Measurements from ENCODE around the gene TMEM74B. TPM values are rescaled to one million over a fixed set of nuclear protein-coding genes. Genes with fewer than 3 reads are reported as not detected.

TMEM74B gene
- total and polyA plus RNA-seq, 10 donors, result 0.46 to 2.7 (median 0.77) TPM; not detected in 1

- H3K9me3 ChIP-seq, result peaks cover 0 to 4% (median 0%) of the 10 kb centered on the region in 8 donors
- TF ChIP-seq, protein P1, sequence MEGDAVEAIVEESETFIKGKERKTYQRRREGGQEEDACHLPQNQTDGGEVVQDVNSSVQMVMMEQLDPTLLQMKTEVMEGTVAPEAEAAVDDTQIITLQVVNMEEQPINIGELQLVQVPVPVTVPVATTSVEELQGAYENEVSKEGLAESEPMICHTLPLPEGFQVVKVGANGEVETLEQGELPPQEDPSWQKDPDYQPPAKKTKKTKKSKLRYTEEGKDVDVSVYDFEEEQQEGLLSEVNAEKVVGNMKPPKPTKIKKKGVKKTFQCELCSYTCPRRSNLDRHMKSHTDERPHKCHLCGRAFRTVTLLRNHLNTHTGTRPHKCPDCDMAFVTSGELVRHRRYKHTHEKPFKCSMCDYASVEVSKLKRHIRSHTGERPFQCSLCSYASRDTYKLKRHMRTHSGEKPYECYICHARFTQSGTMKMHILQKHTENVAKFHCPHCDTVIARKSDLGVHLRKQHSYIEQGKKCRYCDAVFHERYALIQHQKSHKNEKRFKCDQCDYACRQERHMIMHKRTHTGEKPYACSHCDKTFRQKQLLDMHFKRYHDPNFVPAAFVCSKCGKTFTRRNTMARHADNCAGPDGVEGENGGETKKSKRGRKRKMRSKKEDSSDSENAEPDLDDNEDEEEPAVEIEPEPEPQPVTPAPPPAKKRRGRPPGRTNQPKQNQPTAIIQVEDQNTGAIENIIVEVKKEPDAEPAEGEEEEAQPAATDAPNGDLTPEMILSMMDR (IDR thresholded peaks at IDR 0.05 in 8 of 11, conservative IDR thresholded peaks at IDR 0.05 in 3 of 11), result no peak
- TF ChIP-seq POLR2AphosphoS5 (IDR thresholded peaks at IDR 0.05) (no peak), POLR2A (IDR thresholded peaks at IDR 0.05) (no peak)
- no peak overlapping the region for H3K4me3 ChIP-seq
- no peaks in the 10 kb centered on the region for H3K4me1 ChIP-seq
- no peak overlapping the region for H3K27ac ChIP-seq
- H3K27me3 ChIP-seq (replicated peaks in 1 of 7), result peaks cover 0 to 4% (median 0%) of the 10 kb centered on the region in 7 donors
- H3K36me3 ChIP-seq, result no peaks in the 10 kb centered on the region
- WGBS, 5 donors, result 72 to 89% (median 77%) methylated on average over 7 of the region's 7 CpGs
- no peak for DNase-seq
- intact Hi-C loops (cut with DNase I; ENCODE audit: low total_unique reads), result no loop called here
Observed at GRCh38 chr20:1199212-1199873, 14.6 kb upstream of the TMEM74B start.

DNA sequence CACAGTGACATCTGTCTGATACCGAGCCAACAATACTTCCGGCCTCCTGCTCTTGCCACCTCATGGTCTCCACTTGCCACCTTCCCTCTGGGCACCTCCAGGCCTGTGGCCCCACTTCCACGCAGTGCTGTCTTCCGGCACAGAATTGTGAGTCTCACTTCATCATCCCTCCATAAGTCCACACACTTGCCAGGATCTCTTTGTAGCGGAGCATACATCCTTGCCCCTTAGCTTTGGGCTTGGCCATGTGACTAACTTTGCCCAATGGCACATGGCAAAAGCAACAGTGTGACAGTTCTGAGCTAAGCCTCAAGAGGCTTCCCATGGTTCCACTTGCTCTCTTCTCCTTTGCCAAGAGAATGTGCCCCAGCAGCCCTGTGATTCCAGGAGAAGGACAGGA is 14.0 kb upstream of the TMEM74B start:
- intact Hi-C loops (cut with DNase I; ENCODE audit: low total_unique reads), result no loop called here
- WGBS, 5 donors, result 79 to 95% (median 93%) methylated on average over 5 of the region's 5 CpGs
- no peaks in the 10 kb centered on the region for H3K36me3 ChIP-seq
- peaks cover 0 to 4% (median 0%) of the 10 kb centered on the region in 8 donors for H3K9me3 ChIP-seq
- no peak for DNase-seq
- TF ChIP-seq POLR2A (IDR thresholded peaks at IDR 0.05) (no peak), POLR2AphosphoS5 (IDR thresholded peaks at IDR 0.05) (no peak)
- TF ChIP-seq, protein P1 (IDR thresholded peaks at IDR 0.05 in 8 of 11, conservative IDR thresholded peaks at IDR 0.05 in 3 of 11), result no peak
- H3K27ac ChIP-seq, result no peak overlapping the region
- H3K4me1 ChIP-seq, result no peaks in the 10 kb centered on the region
- no peak overlapping the region for H3K4me3 ChIP-seq
- H3K27me3 ChIP-seq (replicated peaks in 1 of 7), result peaks cover 0 to 4% (median 0%) of the 10 kb centered on the region in 7 donors

GRCh38 chr20:1197801-1198200 is 13.0 kb upstream of the TMEM74B start:
- WGBS, 5 donors, result 82 to 88% (median 85%) methylated on average over 7 of the region's 7 CpGs
- TF ChIP-seq POLR2A (IDR thresholded peaks at IDR 0.05), result no peak
- Histone ChIP-seq H3K36me3 (no peaks in the 10 kb centered on the region), H3K4me3 (no peak overlapping the region), H3K9me3 (peaks cover 0 to 4% (median 0%) of the 10 kb centered on the region in 8 donors), H3K4me1 (no peaks in the 10 kb centered on the region), H3K27ac (no peak overlapping the region), H3K27me3 (replicated peaks in 1 of 7) (peaks cover 0 to 4% (median 0%) of the 10 kb centered on the region in 7 donors)
- intact Hi-C loops (cut with DNase I; ENCODE audit: low total_unique reads), result no loop called here
- DNase-seq, result no peak

GRCh38 chr20:1196634-1197033 is 11.9 kb upstream of the TMEM74B start:
- Histone ChIP-seq H3K36me3 (no peaks in the 10 kb centered on the region), H3K27me3 (replicated peaks in 1 of 7) (no peaks in the 10 kb centered on the region), H3K9me3 (peaks cover 0 to 4% (median 0%) of the 10 kb centered on the region in 8 donors), H3K4me3 (no peak overlapping the region), H3K27ac (no peak overlapping the region), H3K4me1 (no peaks in the 10 kb centered on the region)
- 70 to 94% (median 90%) methylated on average over 2 of the region's 2 CpGs for WGBS, 5 donors
- no peak for DNase-seq
- TF ChIP-seq POLR2AphosphoS5 (IDR thresholded peaks at IDR 0.05) (no peak), POLR2A (IDR thresholded peaks at IDR 0.05) (no peak)
- TF ChIP-seq, protein P1 (IDR thresholded peaks at IDR 0.05 in 8 of 11, conservative IDR thresholded peaks at IDR 0.05 in 3 of 11), result no peak
- intact Hi-C loops (cut with DNase I; ENCODE audit: low total_unique reads), result no loop called here

All from spleen (tissue), 11 donors.